SU-DHL-6 (cell line): ENCODE data around the gene SELENON.

ENCODE experiments used
- EZH2phosphoT487 ChIP-seq: fragments of 200-600 bp; sonication (generic), shearing (Covaris generic); conservative IDR thresholded peaks from 2 replicates; pipeline ENCODE4 v1.6.1; 2018; ENCODE audit warnings: mild to moderate bottlenecking, antibody characterized with exemption, low read length, moderate library complexity, mixed read lengths
- TF ChIP-seq, protein P1 (sequence below): fragments of 200-600 bp; sonication (generic); IDR thresholded peaks from one replicate; pipeline ENCODE4 v1.5.1; 2017; ENCODE audit warnings: antibody characterized with exemption, mild to moderate bottlenecking, low read length, moderate library complexity; ENCODE audit not compliant: insufficient read depth, poor library complexity, severe bottlenecking

DNA sequence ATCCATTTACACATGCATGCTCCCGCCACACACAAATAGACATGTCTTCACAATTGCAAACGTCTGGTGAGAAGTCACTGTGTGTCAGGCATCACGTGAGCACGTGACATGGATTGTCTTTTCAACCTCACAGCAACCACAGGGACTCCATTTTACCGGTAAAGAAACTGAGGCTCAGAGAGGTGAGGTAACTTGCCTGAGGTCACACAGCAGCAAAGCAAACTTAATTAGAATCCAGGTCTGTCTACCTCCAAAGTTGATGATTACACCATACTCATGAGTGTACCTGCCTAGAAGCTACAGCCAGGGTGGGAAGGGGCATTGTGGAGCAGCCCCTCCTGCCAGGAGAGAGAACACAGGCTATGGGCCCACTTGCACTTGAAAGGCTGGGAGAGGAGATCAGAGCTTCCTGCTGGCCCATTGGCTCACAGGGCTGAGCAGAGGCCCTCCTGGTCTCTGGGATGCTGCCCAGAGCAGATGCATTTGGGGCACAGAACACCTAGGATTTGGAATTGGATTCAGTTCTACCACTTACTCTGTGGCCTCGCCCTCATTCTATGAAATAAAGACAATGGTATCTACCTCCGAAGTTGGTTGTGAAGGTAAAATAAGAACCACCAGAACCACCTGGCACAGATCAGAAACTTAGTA, 44.4 kb upstream of the SELENON start:
- TF ChIP-seq, protein P1, sequence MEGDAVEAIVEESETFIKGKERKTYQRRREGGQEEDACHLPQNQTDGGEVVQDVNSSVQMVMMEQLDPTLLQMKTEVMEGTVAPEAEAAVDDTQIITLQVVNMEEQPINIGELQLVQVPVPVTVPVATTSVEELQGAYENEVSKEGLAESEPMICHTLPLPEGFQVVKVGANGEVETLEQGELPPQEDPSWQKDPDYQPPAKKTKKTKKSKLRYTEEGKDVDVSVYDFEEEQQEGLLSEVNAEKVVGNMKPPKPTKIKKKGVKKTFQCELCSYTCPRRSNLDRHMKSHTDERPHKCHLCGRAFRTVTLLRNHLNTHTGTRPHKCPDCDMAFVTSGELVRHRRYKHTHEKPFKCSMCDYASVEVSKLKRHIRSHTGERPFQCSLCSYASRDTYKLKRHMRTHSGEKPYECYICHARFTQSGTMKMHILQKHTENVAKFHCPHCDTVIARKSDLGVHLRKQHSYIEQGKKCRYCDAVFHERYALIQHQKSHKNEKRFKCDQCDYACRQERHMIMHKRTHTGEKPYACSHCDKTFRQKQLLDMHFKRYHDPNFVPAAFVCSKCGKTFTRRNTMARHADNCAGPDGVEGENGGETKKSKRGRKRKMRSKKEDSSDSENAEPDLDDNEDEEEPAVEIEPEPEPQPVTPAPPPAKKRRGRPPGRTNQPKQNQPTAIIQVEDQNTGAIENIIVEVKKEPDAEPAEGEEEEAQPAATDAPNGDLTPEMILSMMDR = no peak
- no peak for TF ChIP-seq EZH2phosphoT487
